Measurements from ENCODE around the gene FBLN5.
"Not testable (repeated sequence)": the region's sequence is repeated elsewhere in the genome, so short reads cannot be mapped to it uniquely, and the experiment has no call there.

FBLN5 gene

DNA sequence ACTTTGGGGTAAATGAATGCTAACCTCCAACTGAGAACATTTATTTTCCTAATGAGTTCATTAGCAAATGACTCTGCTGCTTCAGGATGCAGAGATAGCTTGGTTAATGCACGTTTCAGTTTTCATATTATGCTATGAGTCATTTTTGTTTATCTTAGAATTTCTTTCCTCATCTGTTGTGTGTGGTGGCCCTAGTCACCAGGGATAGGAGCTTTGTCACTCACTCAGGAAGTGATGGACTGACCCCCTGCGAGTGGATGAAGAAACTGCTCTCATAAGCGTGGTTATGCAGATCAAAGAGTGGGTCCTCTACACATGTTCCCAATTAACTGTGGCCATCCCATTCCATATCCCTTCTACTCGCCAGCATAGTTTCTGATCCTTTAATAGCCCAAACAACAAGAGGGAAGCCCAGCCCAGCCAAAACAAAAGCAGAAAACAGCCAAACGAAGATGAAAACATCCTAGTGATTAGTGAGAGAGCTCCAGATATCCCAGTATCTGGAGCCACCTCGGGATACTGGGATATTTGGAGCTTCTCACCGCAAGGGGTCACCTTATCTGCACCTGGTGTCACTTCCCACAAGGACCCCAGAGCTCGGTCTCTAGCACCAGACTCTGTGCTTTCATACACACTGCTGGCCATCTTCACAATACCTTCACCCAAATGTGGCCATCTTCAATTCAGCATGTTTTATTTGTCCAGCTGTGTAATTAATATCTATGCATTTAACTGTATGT lies 88.8 kb downstream of the FBLN5 start:
- no peak for DNase-seq

DNA sequence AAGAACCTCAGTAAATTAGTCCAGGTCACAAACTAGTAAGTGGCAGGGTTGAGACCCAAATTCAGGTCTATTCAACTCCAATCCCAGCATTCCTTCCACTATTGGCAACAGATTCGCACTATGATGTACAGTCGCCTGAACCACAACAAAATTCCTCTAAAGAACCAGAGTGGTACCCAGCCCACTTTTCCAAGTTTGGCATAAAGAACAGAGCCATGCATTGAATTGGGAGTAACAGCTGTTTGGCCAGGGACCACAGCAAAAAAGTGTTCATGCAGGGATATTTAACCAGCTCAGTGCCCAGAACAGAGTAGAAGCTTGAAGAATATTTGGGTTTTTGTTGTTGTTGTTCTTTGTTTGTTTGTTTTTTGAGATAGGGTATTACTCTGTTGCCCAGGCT lies 89.9 kb downstream of the FBLN5 start:
- DNase-seq = no peak

DNA sequence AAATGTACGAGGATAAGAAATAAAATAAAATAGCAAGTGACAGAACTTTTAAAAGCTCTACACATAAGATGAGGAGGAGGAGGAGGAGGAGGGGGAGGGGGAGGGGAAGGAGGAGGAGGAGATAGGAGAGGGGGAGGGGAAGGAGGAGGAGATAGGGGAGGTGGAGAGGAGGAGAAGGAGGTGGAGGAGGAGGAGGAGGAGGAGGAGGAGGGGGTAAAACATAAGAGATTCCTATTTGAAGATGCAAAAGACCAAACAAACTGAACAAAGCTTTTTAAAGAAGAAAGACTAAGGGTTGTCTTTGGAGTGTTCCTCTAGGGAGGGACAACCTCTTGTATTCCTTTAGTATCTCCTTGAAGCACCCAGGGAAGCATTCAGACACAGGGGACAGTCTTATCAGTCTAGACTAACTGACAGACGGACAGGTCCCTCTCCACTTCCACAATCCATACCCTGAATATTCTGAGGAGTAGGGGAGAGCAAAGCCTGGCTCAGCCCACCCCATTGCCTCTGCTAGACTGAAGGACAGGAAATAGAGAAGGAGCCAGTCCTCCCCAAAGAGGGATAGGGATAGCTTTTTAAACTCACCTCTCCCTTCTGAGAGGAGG lies 93.1 kb downstream of the FBLN5 start:
- DNase-seq = no peak

DNA sequence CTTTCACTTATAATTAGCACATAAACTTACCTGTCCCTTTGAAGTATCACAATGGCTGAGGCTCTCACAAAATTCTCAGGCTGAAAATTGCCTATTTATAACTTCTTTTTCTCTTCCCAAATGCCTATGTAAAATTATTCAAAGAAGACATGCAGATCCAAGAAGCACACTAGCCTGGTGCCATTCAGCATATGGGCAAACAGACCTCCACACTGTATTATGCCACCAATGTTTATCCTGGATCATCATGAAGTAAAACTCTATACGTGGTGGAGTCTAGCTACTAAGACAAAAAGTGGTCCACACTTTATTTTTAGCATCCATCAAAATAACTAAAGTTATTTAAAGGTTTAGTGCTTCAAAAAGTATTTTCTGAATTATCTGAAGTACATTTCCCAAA lies 95.9 kb downstream of the FBLN5 start:
- DNase-seq = no peak

DNA sequence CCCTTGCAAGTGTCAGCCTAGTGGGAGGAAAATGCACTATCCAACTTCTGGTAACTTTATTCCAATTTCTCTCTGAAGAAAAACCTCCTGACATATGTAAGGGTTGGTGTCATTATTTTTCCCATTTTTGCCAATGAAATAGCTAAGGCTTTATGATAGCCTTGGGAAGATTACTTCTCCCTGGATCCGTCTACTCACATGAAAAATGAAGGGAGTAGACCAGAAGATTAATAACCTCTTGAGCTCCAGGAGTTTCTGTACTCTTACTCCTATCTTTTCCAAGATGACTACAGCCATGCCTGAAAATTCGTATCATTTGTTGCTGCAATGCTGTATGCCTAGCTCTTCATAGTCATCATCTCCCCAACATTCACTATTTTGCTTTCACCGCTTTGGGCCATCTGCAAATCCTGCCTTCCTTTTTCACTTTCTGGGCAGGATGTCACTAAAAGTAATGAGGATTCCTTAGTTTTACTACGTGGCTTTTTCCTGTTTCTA lies 98.9 kb downstream of the FBLN5 start:
- DNase-seq = no peak

DNA sequence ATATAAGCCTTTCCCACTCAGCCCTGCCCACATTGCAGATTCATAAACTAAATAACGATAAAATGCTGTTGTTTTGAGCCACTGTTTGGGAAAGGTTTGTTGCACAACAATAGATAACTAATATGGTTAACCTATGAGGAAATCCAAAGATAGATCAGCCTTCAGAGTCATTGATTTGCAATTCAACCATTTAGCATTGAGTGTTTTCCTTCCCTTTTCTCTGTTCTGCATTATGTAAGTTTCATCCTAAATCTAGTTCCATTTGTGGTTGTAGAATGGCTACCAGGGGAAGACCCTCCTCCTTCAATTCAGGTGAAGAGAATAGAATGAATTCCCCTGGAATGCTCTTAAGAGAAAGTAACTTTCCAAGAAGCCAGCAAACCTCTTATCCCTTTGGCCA lies 99.8 kb downstream of the FBLN5 start:
- DNase-seq = no peak

DNA sequence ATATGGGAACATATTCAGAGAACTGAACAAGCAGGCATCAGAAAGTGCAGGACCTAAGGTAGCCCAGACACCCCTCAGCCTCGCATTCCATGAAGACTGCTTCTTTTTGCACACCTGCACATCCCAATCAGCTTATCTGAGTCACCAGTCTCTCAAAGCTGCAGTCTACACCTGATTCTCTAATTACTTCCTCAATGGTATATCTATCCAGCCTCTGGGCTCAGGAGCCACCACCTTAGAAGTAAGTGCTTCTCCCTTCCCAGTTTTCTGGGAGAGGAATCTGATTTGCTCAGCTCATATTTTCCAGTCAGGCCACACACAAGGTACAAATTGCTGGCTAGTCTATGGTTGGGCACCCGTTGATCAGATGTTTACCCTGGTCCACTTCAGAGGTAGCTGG lies 101.8 kb downstream of the FBLN5 start:
- DNase-seq = no peak

DNA sequence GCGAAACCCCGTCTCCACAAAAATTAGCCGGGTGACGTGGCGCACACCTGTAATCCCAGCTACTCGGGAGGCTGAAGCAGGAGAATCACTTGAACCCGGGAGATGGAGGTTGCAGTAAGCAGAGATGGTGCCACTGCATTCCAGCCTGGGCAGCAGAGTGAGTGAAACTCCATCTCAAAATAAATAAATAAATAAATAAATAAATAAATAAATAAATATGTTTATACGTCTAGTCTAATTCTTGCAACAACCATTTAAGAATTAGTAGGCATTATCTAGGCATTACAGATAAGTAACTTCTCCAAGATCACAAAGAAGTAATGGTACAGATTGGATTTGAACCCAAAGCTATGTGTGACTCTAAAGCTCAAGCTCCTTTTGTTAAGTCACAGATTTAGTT lies 102.4 kb downstream of the FBLN5 start:
- not testable (repeated sequence) for DNase-seq

DNA sequence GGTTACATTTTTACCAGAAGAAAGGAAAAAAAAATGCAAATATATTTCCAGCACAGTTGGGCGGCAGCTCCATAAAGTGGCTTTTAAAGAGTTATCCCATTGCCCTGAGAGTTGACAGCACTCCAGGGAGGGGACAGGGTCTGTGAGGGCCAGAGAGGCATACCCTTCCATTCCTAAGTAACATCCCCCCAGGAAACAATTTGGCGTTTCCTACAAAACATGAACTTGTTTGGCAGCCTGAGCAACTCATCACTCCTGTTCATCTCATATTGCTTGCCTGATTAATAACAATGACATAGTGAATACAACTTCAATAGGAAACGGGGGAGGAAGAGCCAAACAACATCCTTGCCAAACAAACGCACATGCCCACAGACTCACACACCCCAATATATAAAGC lies 103.5 kb downstream of the FBLN5 start:
- no peak for DNase-seq

DNA sequence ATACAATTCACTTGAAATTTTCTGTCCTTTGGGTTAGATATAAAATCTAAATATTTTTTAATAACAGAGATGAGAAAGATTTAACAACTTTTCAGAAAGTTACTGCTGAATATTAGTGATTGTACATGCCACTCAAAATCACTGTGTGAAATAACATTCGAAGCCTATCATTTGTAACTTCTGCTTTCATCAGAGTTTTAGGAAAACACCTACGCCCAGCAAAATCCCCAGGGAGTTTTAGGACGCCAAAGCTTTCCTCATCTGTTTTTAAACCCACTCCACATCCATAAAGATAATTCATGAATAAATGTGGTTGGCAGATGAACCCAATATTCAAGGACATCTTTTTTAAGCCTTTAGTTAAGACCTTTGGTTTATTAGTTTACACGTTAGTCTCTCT lies 104.1 kb downstream of the FBLN5 start:
- DNase-seq = no peak

DNA sequence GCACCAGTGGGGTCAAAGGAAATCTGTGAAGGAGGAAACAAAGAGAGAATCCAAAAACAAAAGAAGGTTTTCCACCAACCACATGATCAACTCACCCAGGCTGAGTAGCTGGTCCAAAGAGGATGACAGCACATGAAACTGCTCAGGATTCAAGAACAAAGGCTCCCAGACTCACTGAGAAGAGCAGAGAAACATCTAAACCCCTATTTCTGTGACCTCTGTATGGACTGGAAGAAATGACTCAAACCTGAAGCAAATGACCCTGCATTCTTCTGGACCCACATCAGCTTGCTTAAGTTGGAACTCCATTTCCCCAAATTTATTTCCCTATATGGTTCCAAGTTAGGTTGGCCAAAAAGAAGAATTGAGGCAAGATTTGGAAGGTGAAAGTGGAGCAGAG lies 106.4 kb downstream of the FBLN5 start:
- DNase-seq = no peak

DNA sequence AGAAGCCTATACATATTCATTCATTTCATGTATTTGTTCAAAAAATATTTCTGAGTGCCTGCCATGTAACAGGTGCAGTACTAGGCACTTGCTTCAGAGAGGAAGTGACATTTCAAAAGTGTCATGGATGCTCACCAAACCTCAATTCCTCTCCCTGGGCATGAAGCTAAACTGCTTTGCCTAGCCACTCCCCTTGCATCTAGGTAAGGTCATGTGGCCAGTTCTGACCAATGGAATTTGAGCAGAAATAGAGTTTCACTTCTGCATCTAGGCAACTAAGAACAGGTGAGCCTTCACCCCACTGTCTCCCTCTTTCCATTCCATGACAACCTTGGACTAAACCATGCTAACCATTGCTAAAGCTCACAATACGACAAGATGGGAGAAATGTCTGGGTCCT lies 107.7 kb downstream of the FBLN5 start:
- DNase-seq = no peak

DNA sequence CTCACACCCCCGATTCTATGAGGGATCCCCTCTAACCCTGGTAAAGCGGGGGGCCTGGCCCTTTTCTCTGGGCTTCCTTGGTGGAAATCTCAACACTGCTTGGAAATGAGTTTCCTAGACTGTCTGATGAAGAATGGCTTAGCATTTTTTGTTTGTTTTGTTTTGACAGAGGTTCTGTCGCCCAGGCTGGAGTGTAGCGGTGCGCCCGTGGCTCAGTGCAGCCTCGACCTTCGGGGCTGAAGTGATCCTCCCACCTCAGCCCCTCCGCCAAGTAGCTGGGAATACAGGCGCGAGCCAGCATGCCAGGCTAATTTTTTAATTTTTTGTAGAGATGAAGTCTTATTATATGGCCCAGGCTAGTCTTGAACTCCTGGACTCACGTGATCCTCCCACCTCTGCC lies 110.4 kb downstream of the FBLN5 start:
- no peak for DNase-seq

DNA sequence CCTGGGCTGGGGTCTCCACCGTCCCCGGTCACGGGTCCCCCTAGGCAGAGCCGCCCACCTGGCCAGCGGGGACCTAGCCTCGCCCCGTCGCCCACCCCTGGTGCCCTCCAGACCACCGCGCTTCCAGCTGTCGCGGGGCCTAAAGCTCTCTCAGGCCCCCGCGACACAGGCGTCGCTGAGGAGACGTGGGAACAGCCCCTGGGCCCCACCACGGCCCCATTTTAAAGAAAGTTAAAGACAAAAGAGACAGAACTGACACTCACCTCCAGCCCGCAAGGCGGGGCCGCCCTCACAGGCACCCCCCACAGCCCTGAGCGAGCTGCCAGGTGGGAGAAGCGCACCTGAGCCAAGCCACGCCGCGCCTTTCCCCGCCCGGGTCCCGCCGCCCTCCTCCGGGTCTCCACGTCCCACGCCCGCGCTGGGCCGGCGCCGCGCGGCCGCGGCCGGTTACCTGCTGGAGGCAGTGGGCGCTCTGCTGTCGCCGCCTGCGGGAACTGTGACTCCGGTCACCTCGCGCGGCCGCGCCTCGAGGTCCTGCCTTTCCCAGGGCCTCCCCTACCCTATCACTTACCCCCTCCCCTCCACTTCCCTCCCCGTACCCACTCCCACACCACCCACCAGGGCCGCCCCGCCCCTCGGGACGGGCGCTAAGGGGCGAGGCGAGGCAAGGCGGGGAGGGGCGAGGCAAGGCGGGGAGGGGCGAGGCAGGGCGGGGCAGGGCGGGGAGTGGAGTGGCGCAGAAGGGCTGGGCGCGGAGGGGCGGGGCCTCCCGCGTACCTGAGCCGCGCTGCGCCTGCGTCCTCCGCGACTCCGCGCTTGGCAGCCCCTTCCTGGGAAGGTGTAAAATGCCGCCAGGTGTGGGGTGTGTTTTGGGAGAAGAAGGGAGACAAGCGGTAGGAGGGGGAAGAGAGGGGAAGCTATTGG lies 111.3 kb downstream of the FBLN5 start:
- peak in 1 of 2 experiments; percentile 5 for DNase-seq

DNA sequence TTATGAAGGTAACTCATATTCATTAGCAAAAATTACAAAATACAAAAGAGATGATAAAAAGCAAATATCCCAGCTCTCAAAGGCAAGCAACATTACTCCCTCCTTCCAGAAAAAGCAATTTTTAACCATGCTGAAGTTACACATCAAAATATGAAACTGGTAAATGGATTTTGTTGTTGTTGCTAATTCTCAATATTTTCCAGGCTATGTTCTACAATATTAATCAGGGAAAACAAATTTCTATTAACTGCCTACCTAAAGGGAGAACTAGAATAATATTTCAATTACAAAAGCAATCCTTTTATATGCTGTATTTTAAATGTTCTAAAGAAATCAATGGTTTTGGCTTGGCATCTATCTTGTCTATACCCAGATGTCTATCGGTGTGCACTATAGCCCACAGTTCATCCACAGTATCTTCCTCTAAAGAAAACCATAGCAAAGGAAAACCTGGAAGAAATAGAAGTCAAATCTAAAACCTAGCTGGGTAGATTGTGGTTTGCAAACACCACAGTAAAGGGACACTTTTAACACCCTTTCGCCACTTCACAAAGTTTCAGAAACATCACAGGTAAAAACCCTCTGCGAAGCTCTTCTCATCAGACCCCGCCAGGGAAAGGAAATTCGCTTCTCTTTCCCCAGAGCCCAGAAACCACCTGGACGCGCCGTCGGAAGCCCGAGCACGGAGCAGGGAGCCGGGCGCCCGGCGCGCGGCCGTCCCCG lies 112.1 kb downstream of the FBLN5 start:
- DNase-seq = no peak

DNA sequence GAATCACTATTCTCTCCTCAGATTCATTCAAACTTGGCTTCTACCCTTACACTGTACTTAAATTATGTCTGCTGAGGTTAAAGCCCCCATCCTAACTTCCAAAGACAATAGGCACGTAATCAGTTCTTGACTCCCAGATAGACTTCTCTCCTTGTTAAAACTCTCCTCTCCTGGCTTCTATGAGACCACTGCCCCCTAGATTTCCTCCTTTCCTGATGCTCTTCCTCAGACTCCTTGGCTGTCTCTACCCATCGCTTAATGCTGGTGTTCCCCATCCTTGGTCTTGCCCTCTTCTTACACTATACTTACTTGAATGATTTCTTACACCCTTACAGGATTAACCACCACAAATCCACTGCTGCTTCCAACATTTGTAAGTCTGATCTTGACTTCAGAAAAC lies 112.9 kb downstream of the FBLN5 start:
- DNase-seq = no peak

DNA sequence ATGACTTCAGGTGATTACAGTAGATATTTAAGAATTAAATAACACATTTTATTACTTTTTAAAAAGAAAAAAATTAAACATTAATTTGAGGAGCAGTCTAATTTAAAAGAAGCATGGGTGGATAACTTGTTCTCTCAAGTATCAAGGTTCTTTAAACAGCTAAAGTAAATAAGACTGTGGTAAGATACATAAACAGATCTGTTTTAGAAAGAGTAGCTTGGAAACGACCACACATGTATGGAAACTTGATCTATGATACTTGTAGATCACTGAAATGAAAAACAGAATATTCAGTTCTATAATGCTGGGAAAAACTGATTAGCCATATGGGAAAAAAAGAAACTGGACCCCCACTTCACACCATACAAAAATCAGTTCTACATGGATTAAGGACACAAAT lies 116.2 kb downstream of the FBLN5 start:
- no peak for DNase-seq

DNA sequence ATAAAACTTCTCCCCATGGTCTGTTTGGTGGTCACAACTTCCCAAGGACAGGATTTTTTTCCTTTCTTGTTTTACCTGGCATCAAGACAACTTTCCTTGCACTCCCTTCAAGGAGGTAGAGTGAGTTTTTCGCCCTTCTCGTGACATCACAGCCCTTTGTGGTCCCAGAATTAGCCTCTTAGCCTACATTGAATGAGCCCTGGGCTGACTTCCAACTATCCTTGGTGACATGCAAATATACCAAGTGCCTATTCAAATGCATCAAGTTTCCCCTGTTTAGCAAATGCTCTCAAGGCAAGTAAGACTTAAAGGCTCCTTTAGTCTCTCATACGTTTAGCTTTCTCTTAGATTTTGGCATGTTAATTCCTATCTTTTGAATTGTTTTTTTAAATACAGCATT lies 116.7 kb downstream of the FBLN5 start:
- no peak for DNase-seq

DNA sequence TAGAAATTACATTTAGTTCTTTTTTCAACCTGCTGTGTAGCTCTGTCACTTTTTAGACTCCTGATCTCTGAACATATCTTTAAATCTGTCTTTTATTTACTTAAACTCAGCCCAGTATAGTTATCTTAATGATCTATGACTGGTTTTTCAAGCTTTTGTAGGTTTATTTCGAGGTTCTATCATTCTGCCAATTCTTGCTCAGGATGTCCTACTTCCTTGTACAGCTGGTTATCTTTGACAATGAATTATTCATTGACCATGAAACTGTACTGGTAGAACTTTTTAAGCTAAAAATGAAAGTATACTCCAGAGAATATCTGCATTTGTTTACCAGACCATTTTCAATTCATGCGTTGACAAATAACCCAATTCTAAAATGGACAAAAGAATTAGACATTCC lies 118.0 kb downstream of the FBLN5 start:
- no peak for DNase-seq

DNA sequence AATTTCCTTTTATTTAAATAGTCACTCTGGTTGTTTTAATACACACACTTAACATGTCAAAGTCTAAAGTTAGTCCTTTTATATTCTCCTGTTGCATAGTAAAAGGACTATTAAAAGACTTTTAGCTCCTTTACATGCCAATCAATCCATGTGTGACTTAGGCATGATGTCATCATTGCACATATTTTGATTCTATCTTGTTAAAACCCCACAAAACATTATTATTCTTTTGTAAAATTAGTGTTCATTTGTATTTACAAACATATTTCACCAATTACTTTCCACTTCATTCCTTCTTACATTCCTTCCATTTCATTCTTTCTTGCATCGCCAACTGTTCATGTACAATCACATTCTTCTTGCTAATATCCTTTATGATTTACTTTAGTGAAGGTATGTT lies 119.7 kb downstream of the FBLN5 start:
- DNase-seq = no peak

Measured in SHP77 (cell line).